PC-3 (cell line): ENCODE data around the gene COMMD8.
A peak's percentile ranks its signal among the peaks of the same experiment; 100 is the strongest.

ENCODE experiments used
- EZH2phosphoT487 ChIP-seq: fragments of 300-600 bp; sonication (generic); IDR thresholded peaks from 2 replicates; pipeline ENCODE4 v1.6.1; 2018; ENCODE audit warnings: mild to moderate bottlenecking, antibody characterized with exemption, low read length, borderline replicate concordance
- TF ChIP-seq, protein P1 (sequence below): fragments of 300-600 bp; sonication (generic); conservative IDR thresholded peaks from 2 replicates; pipeline ENCODE4 v1.5.1; 2017; ENCODE audit warnings: antibody characterized with exemption, low read depth, mild to moderate bottlenecking, low read length

DNA sequence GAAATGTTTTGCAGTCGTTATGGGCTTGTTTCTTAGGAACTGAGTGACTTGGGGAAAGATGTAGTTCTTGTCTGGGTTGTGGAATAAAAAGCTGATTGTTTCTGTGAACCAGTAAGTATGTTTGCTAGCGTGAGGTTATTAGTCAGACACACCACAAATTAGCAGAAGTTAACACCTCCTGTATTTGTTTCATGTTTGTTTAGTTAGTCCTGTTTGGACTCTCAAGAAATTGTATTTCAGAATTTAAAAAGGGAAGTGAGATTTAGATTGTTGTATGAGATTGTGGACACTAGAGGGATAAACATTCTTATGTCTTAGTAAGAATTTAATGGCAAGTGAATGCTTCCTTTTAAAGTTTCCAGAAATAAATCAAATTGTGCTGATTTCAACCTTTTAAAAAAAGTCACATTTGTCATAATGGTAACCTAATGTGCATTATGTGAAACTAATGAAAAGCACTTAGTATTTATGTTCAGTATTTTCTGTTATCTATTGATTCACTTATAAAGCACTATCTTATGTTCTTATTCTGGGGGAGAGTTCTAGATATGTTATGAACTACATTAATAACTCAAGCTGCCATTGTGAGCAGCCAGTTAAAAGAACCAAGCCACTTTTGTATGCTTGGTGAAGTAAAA is 47.1 kb upstream of the COMMD8 start:
- TF ChIP-seq, protein P1, sequence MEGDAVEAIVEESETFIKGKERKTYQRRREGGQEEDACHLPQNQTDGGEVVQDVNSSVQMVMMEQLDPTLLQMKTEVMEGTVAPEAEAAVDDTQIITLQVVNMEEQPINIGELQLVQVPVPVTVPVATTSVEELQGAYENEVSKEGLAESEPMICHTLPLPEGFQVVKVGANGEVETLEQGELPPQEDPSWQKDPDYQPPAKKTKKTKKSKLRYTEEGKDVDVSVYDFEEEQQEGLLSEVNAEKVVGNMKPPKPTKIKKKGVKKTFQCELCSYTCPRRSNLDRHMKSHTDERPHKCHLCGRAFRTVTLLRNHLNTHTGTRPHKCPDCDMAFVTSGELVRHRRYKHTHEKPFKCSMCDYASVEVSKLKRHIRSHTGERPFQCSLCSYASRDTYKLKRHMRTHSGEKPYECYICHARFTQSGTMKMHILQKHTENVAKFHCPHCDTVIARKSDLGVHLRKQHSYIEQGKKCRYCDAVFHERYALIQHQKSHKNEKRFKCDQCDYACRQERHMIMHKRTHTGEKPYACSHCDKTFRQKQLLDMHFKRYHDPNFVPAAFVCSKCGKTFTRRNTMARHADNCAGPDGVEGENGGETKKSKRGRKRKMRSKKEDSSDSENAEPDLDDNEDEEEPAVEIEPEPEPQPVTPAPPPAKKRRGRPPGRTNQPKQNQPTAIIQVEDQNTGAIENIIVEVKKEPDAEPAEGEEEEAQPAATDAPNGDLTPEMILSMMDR: peak; percentile 36; the same call in 1 of the 2 replicates
- no peak for TF ChIP-seq EZH2phosphoT487
